DND-41 (cell line): ENCODE measurements around the gene PPM1K.

Experiments
- EZH2 ChIP-seq: IDR thresholded peaks from 3 replicates; pipeline ENCODE4 v1.6.1; 2012; ENCODE audit warnings: borderline replicate concordance, low read depth, mild to moderate bottlenecking, moderate library complexity, low read length, inconsistent platforms; ENCODE audit not compliant: severe bottlenecking
- TF ChIP-seq, protein P1 (sequence below): IDR thresholded peaks from 2 replicates; pipeline ENCODE4 v1.5.1; 2012; ENCODE audit warnings: borderline replicate concordance, low read length, moderate library complexity, mild to moderate bottlenecking; ENCODE audit not compliant: poor library complexity, severe bottlenecking; ENCODE audit errors: extremely low read depth

DNA sequence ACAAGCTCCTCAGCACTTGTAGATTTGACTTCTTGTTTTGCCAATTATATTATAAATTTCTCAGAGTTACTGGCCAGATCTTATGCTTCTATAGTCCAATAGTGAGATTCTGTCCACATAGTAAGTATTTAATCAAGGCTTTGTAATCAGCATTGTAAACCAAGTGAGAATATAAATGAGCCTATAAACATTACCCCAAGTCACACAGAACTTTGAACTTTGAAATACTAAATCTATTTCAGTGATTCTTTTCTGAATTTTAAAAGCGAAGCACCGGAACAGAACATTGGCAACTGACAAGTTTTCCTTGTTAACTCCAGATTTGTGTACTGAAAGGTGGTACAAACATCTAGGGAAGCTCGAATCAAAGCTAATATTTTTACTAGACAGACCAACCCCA lies 37.2 kb downstream of the PPM1K start:
- TF ChIP-seq, protein P1, sequence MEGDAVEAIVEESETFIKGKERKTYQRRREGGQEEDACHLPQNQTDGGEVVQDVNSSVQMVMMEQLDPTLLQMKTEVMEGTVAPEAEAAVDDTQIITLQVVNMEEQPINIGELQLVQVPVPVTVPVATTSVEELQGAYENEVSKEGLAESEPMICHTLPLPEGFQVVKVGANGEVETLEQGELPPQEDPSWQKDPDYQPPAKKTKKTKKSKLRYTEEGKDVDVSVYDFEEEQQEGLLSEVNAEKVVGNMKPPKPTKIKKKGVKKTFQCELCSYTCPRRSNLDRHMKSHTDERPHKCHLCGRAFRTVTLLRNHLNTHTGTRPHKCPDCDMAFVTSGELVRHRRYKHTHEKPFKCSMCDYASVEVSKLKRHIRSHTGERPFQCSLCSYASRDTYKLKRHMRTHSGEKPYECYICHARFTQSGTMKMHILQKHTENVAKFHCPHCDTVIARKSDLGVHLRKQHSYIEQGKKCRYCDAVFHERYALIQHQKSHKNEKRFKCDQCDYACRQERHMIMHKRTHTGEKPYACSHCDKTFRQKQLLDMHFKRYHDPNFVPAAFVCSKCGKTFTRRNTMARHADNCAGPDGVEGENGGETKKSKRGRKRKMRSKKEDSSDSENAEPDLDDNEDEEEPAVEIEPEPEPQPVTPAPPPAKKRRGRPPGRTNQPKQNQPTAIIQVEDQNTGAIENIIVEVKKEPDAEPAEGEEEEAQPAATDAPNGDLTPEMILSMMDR = no peak
- no peak for TF ChIP-seq EZH2
